ENCODE data around the gene PROCA1. TPM values are rescaled to one million over a fixed set of nuclear protein-coding genes. Genes with fewer than 3 reads are reported as not detected.

Gene PROCA1
- polyA plus RNA-seq, 1 experiment: 0.71 TPM

DNA sequence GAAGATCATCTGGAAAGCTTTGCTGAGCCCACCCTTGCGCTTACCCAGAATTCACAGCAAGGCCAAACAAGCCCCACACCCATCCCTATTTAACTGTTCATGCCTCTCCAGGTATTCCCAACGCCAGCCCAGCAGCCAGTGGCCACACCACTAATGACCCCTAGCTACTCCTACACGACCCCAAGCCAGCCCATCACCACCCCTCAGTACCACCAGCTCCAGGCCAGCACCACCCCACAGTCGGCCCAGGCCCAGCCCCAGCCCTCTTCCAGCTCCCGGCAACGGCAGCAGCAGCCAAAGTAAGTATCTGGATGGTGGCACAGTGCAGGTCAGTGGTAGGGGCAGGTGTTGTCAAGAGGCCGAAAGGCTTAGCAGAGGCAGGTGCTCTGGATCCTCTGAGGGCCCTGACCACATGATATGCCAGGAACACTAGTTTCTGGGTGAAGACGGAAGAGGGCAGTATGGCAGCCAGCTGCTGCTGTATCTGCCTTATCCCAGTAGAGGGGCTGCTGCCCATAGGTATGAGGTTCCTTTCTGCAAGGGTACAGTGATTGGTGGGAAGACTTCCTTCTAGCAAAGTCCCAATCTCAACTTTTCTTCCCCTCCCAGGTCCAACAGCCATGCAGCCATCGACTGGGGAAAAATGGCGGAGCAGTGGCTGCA, 10.7 kb downstream of the PROCA1 start:
- no peak overlapping the region for H3K4me3 ChIP-seq (ENCODE audit: low read depth, low read length)
- ChIA-PET CTCF (interaction anchor here (0.8 to 1.9 kb wide), 2 partner anchors 25 to 26 kb away, joined by 3 to 5 read pairs; no protein-coding TSS in a partner anchor), POLR2A (no interaction called here)
- H3K36me3 ChIP-seq (ENCODE audit: control insufficient read depth, insufficient read depth, low read length): peaks cover 53% of the 10 kb centered on the region
- no peak for DNase-seq (ENCODE audit: low read depth)
- H3K27me3 ChIP-seq (ENCODE audit: control insufficient read depth, insufficient read depth, low read length): no peaks in the 10 kb centered on the region
- TF ChIP-seq, protein P1, sequence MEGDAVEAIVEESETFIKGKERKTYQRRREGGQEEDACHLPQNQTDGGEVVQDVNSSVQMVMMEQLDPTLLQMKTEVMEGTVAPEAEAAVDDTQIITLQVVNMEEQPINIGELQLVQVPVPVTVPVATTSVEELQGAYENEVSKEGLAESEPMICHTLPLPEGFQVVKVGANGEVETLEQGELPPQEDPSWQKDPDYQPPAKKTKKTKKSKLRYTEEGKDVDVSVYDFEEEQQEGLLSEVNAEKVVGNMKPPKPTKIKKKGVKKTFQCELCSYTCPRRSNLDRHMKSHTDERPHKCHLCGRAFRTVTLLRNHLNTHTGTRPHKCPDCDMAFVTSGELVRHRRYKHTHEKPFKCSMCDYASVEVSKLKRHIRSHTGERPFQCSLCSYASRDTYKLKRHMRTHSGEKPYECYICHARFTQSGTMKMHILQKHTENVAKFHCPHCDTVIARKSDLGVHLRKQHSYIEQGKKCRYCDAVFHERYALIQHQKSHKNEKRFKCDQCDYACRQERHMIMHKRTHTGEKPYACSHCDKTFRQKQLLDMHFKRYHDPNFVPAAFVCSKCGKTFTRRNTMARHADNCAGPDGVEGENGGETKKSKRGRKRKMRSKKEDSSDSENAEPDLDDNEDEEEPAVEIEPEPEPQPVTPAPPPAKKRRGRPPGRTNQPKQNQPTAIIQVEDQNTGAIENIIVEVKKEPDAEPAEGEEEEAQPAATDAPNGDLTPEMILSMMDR (IDR thresholded peaks at IDR 0.05; ENCODE audit: insufficient read depth, low read depth, low read length): no peak

DNA sequence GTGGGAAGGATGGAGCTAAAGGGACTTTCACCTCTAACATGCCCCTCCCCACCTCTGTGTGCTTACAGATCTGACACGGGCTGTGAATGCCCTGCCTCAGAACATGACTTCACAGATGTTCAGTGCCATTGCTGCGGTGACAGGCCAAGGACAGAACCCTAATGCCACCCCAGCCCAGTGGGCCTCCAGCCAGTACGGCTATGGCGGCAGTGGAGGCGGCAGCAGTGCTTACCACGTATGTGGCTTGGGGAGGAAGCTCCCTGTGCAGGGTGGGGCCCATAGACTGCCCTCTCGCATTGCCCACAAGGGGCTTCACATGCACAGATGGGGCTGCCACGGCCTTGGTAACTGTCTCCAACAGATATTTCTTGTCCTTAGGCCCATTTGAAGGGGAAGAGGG, 11.4 kb downstream of the PROCA1 start:
- POLR2A ChIA-PET: no interaction called here
- CTCF ChIA-PET: interaction anchor here (0.8 kb wide), 1 partner anchor 25 kb away, joined by 3 read pairs; no protein-coding TSS in a partner anchor
- H3K36me3 ChIP-seq (ENCODE audit: control insufficient read depth, insufficient read depth, low read length): peaks cover 58% of the 10 kb centered on the region
- TF ChIP-seq, protein P1 (IDR thresholded peaks at IDR 0.05; ENCODE audit: insufficient read depth, low read depth, low read length): no peak
- DNase-seq (ENCODE audit: low read depth): no peak
- no peak overlapping the region for H3K4me3 ChIP-seq (ENCODE audit: low read depth, low read length)
- no peaks in the 10 kb centered on the region for H3K27me3 ChIP-seq (ENCODE audit: control insufficient read depth, insufficient read depth, low read length)

DNA sequence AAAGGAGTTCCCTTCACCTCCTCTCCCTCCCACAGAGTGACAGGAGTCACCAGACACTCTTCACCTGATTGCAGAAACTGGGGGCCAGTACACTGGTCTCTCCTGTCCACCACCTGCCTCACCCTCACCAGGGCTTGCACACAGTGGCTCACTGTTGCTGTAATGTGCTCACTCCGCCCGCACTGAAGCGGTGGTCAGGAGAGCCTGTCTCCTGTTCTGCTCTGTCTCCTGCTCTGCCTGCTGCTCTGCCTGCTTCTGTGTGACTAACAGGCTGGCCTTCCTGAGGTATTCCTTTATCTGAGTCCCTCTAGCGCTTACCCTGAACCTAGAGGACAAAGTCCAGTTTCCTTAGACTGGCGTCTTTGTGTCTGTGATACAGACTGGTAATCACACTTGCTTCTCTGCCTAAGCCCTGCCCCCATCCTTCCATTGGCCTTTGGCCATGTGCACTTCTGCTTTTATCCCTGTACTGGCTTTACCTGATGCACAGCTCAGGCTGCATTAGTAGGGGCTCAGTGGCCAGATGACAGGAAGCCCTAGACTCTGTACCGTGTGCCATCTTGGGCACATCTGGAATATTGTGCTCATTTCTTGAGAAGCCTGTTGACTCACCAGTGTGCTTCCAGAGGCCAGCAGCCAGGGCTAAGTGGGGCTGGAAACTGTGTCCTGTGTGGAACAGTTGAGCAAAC, 13.3 kb downstream of the PROCA1 start:
- DNase-seq (ENCODE audit: low read depth): no peak
- H3K4me3 ChIP-seq (ENCODE audit: low read depth, low read length): no peak overlapping the region
- ChIA-PET CTCF (no interaction called here), POLR2A (no interaction called here)
- H3K27me3 ChIP-seq (ENCODE audit: control insufficient read depth, insufficient read depth, low read length): no peaks in the 10 kb centered on the region
- peaks cover 66% of the 10 kb centered on the region for H3K36me3 ChIP-seq (ENCODE audit: control insufficient read depth, insufficient read depth, low read length)
- TF ChIP-seq, protein P1 (IDR thresholded peaks at IDR 0.05; ENCODE audit: insufficient read depth, low read depth, low read length): no peak

DNA sequence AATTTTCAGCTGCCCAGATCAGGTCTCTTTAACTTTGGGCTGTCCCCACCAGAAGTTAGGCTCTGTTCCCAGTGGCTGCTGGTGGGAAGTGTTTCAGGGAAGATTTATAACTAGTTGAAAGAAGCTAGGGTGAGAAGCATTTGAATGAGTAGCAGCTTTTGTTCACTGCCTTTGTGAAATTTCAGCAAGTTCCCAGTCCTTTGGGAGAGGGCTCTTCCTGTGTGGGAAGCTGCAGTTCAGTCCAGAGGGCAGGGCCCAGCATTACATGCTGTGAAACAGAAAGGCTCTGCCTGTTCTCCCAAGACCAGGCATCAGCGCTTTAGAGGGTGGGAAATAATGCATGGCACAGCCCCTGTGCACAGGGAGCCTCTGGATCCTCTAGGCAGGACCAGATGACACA, 17.8 kb downstream of the PROCA1 start:
- DNase-seq (ENCODE audit: low read depth): no peak
- CTCF ChIA-PET: interaction anchor here (1.3 kb wide), 1 partner anchor 16 kb away, joined by 4 read pairs; no protein-coding TSS in a partner anchor
- Histone ChIP-seq H3K36me3 (ENCODE audit: control insufficient read depth, insufficient read depth, low read length) (peaks cover 55% of the 10 kb centered on the region), H3K4me3 (ENCODE audit: low read depth, low read length) (no peak overlapping the region), H3K27me3 (ENCODE audit: control insufficient read depth, insufficient read depth, low read length) (no peaks in the 10 kb centered on the region)
- POLR2A ChIA-PET: no interaction called here
- TF ChIP-seq, protein P1 (IDR thresholded peaks at IDR 0.05; ENCODE audit: insufficient read depth, low read depth, low read length): no peak

DNA sequence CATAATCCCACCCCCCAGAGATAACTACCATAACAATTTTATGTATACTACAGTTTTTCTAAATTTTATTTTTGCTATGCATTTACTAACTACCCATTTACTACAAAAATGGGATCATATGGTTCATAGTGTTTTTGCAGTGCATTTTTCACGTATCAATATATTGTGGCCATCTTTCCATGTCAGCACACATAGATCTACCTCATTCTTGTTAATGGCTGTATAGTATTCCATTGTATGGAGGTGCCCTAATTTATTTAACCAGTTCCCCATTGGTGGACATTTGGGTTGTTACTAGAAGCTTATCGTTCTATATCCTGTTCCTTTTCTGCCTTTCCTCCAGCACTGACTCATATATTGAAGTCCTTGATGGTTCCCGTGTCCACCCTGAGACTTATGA, 22.7 kb downstream of the PROCA1 start:
- TF ChIP-seq, protein P1 (IDR thresholded peaks at IDR 0.05; ENCODE audit: insufficient read depth, low read depth, low read length): no peak
- ChIA-PET CTCF (no interaction called here), POLR2A (no interaction called here)
- Histone ChIP-seq H3K27me3 (ENCODE audit: control insufficient read depth, insufficient read depth, low read length) (no peaks in the 10 kb centered on the region), H3K4me3 (ENCODE audit: low read depth, low read length) (no peak overlapping the region), H3K36me3 (ENCODE audit: control insufficient read depth, insufficient read depth, low read length) (peaks cover 58% of the 10 kb centered on the region)
- DNase-seq (ENCODE audit: low read depth): no peak

All from BJ (cell line).